COLO668 (cell line): ENCODE measurements around the gene PRPF31.
A peak's percentile ranks its signal among the peaks of the same experiment; 100 is the strongest.

Source experiments
- DNase-seq: peaks from one replicate; lab custom pipeline; 2025; ENCODE audit not compliant: unreplicated experiment; lab: John Stamatoyannopoulos, UW

The PRPF31 gene

GRCh38 chr19:54138489-54139256, 23.1 kb downstream of the PRPF31 start:
- DNase-seq = no peak

GRCh38 chr19:54141356-54141755, 25.8 kb downstream of the PRPF31 start:
- DNase-seq = no peak

DNA sequence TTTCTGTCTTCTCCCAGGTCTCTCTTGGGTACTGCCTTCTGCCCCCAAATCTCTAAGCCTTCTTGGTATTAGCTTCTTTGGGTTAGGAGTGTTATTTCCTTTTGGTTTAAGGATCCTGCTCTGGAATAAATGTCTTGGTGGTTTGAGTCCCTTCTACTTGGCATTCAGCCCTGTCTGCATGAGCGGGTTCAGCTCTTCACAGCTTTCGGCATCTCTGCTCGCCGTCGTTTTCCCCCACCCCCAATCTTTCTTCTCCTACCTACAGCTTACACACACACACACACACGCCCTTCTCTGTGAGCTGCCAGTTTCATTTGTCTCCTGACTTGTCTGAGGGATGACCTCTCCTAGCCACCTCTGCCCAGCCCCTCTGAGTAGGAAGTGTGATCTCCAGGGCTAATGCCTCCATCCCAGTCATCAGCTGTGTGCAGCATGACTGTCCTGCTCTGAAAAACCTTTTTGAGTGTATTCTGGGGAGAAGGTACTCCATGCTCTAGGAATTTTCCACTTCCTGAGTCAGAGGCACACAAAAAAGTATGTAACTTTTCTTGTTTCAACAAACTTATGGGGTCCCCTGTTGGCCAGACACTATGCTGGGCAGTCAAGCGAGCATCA, 26.7 kb downstream of the PRPF31 start:
- no peak for DNase-seq

DNA sequence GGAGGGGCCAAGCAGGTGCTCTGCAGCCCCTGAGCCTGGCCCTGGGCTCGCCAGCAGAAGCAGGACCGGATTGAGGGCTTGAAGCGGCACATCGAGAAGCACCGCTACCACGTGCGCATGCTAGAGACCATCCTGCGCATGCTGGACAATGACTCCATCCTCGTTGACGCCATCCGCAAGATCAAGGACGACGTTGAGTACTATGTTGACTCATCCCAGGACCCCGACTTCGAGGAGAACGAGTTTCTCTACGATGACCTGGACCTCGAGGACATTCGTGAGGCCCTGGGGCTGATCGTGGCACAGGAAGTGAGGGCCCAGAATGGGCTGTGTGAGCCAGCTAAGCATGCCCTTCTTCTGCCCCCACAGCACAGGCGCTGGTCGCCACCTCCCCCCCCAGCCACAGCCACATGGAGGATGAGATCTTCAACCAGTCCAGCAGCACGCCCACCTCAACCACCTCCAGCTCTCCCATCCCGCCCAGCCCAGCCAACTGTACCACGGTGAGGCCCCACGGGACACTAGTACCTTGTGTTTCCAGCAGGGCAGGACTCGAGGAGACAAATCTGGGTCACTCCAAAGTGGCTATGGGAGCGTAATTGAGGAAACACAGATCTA, 30.1 kb downstream of the PRPF31 start:
- DNase-seq = no peak

- no peak for DNase-seq
Observed at GRCh38 chr19:54147676-54148075, 32.1 kb downstream of the PRPF31 start.

GRCh38 chr19:54148158-54148557, 32.6 kb downstream of the PRPF31 start:
- no peak for DNase-seq

DNA sequence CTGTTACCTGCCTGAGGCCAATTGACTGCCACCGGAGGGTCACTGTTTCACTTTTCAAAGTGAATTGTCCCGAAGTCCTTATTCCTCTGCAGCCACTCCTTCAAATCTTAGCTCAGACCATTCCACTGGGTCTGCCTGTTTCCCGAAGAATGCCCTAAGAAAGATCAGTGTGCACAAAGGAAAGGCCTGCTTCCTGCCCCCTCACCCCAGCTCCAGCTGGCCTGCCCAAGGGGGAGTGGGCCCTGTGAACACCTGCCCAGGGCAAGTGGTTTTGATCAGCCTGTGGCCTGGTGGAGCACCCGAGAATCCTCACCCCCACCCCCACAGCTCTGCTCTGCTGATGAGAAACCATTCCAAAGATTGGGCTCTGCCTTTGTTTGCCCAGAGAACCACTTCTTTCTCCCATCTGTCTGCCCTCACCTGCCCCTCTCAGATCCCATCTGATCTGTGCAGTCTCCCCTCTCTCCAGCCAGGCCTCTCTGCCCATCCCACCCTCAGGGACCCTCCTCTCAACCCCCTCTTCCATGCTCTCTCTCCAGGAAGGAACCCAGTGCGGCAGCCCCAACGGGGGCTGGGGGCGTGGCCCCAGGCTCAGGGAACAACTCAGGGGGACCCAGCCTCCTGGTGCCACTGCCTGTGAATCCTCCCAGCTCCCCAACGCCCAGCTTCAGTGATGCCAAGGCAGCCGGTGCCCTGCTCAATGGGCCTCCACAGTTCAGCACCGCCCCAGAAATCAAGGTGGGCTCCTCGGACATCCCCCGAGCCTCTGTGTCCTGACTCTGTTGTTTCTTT, 33.7 kb downstream of the PRPF31 start:
- DNase-seq = no peak

DNA sequence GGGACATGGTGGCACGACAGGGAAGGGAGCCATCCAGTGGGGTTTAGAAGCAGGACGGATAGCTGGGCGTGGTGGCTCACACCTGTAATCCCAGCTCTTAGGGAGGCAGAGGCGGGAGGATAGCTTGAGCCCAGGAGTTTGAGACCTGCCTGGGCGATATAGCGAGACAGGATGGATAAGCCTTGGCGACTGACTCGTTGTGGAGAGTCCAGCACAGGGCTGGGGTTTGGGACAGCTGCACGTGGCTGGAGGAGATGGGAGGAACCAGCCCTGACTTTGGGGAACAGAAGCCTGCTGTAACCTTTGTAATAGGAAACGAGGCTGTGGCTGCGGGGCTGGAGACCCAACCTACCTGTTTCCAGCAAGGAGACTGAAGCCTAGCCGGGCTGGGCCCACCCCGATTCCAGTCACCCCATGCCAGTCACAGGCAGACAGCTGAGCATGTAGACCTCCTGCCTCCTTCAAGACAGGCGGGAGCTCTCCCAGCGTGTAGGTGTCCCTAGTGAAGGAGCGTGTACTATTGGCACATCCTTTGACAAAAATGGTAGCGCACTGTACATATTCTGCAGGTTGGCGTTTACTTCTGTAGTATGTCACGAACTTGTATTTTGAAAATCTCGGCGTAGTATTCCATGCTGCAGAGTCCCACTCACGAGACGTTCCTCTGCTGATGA, 35.9 kb downstream of the PRPF31 start:
- DNase-seq = no peak

- no peak for DNase-seq
Observed at GRCh38 chr19:54152267-54152666, 36.7 kb downstream of the PRPF31 start.

GRCh38 chr19:54152878-54153524, 37.4 kb downstream of the PRPF31 start:
- no peak for DNase-seq

GRCh38 chr19:54153731-54154326, 38.3 kb downstream of the PRPF31 start:
- no peak for DNase-seq

DNA sequence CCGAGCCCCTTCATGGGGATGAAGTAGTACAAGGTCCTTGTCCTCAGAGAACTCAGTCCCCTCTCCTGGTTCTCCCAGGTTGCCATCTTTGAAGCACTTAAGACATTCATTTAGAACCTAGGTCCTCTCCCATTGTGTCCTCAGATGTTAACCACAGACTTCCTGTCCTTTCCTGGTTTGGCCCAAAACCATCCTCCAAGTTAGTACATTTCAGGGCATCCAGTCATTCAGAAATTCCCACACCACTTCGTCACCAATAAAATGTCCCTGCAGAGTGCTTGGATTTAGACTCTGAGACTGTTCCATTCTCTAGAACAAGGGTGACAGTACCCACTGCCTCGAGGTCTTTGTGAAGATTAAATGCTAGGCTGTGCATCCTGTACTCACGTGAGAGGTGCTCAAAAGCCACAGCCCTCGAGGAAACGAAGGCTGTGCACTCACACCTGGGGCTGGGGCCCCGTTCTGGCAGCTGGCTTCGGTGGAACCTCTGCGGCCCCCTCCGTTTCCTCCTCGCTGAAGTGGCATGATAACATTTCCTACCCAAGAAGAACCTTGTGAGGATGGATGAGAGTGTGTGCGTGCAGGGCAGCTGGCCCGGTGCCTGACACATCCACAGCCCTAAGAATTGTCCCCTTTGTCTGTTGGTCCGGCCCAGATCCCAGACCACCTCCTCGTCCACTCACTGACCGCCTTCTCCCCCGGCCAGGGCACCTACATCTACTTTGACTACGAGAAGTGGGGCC, 39.2 kb downstream of the PRPF31 start:
- no peak for DNase-seq

GRCh38 chr19:54155694-54156093, 40.1 kb downstream of the PRPF31 start:
- DNase-seq = no peak

DNA sequence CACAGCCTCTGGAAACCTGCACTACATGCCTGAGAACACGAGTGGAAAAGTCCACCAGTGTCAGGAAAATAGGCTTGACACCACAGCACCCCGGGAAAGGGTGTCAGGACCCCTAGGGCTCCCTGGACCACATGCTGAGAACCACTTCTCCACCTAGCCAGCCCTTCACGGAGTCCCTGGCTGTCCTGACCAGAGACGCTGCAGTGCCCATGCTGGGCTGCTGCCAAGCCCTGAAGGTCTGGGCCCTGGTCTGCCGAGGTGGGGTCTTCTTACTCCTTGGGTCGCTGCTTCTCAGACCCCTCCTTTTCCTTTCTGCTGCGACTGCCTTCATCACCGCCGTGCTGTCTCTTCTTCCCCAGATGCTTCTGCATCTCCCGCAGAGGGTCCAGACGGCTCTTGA, 40.9 kb downstream of the PRPF31 start:
- DNase-seq = no peak

GRCh38 chr19:54156953-54157352, 41.4 kb downstream of the PRPF31 start:
- DNase-seq = no peak

DNA sequence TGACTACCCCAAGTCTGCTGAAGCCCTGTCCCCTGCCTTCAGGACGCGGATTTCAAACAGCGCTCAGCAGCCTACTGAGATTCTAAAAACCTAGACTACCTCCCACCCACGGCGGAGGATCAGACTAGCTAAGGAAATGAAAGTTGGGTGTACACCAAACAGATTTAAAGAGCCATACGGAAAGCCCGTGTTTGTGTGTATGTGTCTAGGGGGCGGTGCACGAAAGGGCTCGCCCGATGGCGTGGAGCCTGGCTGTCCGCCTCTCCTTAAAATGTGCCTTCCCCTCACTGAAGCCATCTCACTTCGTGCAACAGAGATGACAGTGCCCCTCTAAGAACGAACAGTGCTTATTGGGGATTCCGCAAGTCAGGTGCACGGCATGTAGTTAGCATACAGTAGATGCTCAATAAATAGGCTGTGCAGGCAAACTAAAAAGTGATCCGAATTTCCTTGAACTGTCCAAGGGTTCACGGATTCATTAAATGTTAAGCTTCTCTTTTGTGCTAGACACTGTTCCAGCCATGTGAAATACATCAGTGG, 43.3 kb downstream of the PRPF31 start:
- DNase-seq = peak; percentile 19

- peak; percentile 99 for DNase-seq
Observed at GRCh38 chr19:54159352-54160181, 44.0 kb downstream of the PRPF31 start, which contains the start of gene LENG1. Gene LENG1 (minus strand): TSS chr19:54159721. CDS start chr19:54159695, 26 bp downstream.

GRCh38 chr19:54160182-54160811, 44.7 kb downstream of the PRPF31 start:
- DNase-seq = peak; percentile 27
